Hepatocyte (in vitro differentiated cells): ENCODE results near the gene ZNF473. TPM values are rescaled to one million over a fixed set of nuclear protein-coding genes. Genes with fewer than 3 reads are reported as not detected.

Source experiments
- DNase-seq: peaks from one replicate; pipeline ENCODE4 v3.0.0-alpha.2; 2016; ENCODE audit warnings: low spot score
- H2AFZ ChIP-seq: fragments of 200-600 bp; sonication (generic); 2 replicates; pipeline ENCODE4 v1.6.0; 2016; ENCODE audit warnings: antibody characterized with exemption, mild to moderate bottlenecking
- H3K27ac ChIP-seq: fragments of 200-600 bp; sonication (generic); 2 replicates; pipeline ENCODE4 v1.5.1; 2016; ENCODE audit warnings: mild to moderate bottlenecking
- H3K27me3 ChIP-seq: fragments of 200-600 bp; sonication (generic); 2 replicates; pipeline ENCODE4 v1.6.1; 2016
- H3K36me3 ChIP-seq: fragments of 200-600 bp; sonication (generic); replicated peaks from 2 replicates; pipeline ENCODE4 v1.5.1; 2016; ENCODE audit warnings: low read depth; ENCODE audit not compliant: insufficient read depth
- H3K4me1 ChIP-seq: fragments of 200-600 bp; sonication (generic); 2 replicates; pipeline ENCODE4 v1.5.1; 2016; ENCODE audit warnings: mild to moderate bottlenecking, moderate library complexity; ENCODE audit not compliant: insufficient read depth
- H3K4me2 ChIP-seq: fragments of 200-600 bp; sonication (generic); 2 replicates; pipeline ENCODE4 v1.6.0; 2016
- H3K4me3 ChIP-seq: fragments of 200-600 bp; sonication (generic); 2 replicates; pipeline ENCODE4 v1.5.1; 2016; ENCODE audit warnings: mild to moderate bottlenecking
- H3K79me2 ChIP-seq: fragments of 200-600 bp; sonication (generic); 2 replicates; pipeline ENCODE4 v1.6.0; 2017; ENCODE audit warnings: mild to moderate bottlenecking
- H3K9me2 ChIP-seq: fragments of 200-600 bp; sonication (generic); replicated peaks from 2 replicates; pipeline ENCODE4 v1.6.0; 2017; ENCODE audit warnings: mild to moderate bottlenecking; ENCODE audit not compliant: insufficient read depth
- H3K9me3 ChIP-seq: fragments of 200-600 bp; sonication (generic); 2 replicates; pipeline ENCODE4 v1.5.1; 2016; ENCODE audit warnings: low read depth, mild to moderate bottlenecking
- H4K20me1 ChIP-seq: fragments of 200-600 bp; sonication (generic); 2 replicates; pipeline ENCODE4 v1.6.0; 2016; ENCODE audit warnings: mild to moderate bottlenecking; ENCODE audit not compliant: insufficient read depth, poor library complexity, severe bottlenecking
- EZH2 ChIP-seq: fragments of 200-600 bp; sonication (generic); IDR thresholded peaks from 2 replicates; pipeline ENCODE4 v1.6.1; 2016; ENCODE audit warnings: antibody characterized with exemption, mild to moderate bottlenecking, borderline replicate concordance
- EZH2phosphoT487 ChIP-seq: fragments of 200-600 bp; sonication (generic); IDR thresholded peaks from one replicate; pipeline ENCODE4 v1.6.1; 2018; ENCODE audit warnings: antibody characterized with exemption, mild to moderate bottlenecking, low read depth, moderate library complexity; ENCODE audit not compliant: unreplicated experiment, severe bottlenecking
- WGBS: methylation state at CpG from one replicate; pipeline ENCODE4 v1.1.6; 2016; ENCODE audit warnings: low lambda C conversion rate; ENCODE audit errors: missing lambda C conversion rate; 5-methylcytosine and 5-hydroxymethylcytosine counted together
- polyA plus RNA-seq: library from polyadenylated mRNA; unstranded; fragments of >200 nt; fragmentation: Nextera tagmentation; extraction: Ambion mirVana; gene quantifications from 2 replicates; pipeline ENCODE4 v1.2.1, GENCODE V29; 2016
- total RNA-seq: library from RNA; depleted of rRNA; stranded (reverse); fragments of >200 nt; gene quantifications from 2 replicates; pipeline ENCODE4 v1.2.3, GENCODE V29; 2014
- TF ChIP-seq, protein P1 (sequence below): fragments of 200-600 bp; sonication (generic); IDR thresholded peaks from 2 replicates; pipeline ENCODE4 v1.5.1; 2016; ENCODE audit warnings: antibody characterized with exemption, mild to moderate bottlenecking; ENCODE audit not compliant: poor library complexity

ZNF473 gene
- total and polyA plus RNA-seq, 2 experiments from 2014 or later, result 4.4 to 5.3 TPM

DNA sequence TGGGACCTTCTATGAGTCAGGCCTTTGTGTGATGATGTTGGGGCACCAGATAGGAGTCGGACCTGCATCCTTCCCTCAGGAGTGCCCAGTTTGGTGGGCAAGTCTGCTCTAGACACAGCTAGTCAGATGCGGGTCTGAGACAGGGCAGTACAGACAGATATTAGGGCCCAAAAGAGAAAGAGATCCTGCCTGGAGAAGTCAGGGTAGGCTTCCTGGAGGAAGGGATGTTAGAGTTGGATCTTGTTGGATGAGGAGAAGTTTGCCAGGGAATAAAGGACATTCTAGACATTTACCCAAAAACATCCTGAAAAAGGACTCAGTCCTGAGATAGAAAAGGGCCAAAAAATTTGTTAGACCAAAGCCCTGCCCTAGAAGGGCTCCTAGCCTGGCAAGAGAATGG is 17.9 kb upstream of the ZNF473 start:
- Histone ChIP-seq H3K27ac (no peak overlapping the region), H3K9me3 (no peaks in the 10 kb centered on the region), H3K4me2 (no peak overlapping the region), H3K36me3 (no peaks in the 10 kb centered on the region), H3K79me2 (no peaks in the 10 kb centered on the region), H4K20me1 (no peaks in the 10 kb centered on the region), H3K9me2 (no peaks in the 10 kb centered on the region), H3K4me1 (no peaks in the 10 kb centered on the region), H2AFZ (no peak overlapping the region), H3K4me3 (no peak overlapping the region), H3K27me3 (no peaks in the 10 kb centered on the region)
- no peak for DNase-seq
- WGBS, result 100% methylated on average over 2 of the region's 2 CpGs
- TF ChIP-seq EZH2 (no peak), EZH2phosphoT487 (no peak)
- TF ChIP-seq, protein P1, sequence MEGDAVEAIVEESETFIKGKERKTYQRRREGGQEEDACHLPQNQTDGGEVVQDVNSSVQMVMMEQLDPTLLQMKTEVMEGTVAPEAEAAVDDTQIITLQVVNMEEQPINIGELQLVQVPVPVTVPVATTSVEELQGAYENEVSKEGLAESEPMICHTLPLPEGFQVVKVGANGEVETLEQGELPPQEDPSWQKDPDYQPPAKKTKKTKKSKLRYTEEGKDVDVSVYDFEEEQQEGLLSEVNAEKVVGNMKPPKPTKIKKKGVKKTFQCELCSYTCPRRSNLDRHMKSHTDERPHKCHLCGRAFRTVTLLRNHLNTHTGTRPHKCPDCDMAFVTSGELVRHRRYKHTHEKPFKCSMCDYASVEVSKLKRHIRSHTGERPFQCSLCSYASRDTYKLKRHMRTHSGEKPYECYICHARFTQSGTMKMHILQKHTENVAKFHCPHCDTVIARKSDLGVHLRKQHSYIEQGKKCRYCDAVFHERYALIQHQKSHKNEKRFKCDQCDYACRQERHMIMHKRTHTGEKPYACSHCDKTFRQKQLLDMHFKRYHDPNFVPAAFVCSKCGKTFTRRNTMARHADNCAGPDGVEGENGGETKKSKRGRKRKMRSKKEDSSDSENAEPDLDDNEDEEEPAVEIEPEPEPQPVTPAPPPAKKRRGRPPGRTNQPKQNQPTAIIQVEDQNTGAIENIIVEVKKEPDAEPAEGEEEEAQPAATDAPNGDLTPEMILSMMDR, result no peak

DNA sequence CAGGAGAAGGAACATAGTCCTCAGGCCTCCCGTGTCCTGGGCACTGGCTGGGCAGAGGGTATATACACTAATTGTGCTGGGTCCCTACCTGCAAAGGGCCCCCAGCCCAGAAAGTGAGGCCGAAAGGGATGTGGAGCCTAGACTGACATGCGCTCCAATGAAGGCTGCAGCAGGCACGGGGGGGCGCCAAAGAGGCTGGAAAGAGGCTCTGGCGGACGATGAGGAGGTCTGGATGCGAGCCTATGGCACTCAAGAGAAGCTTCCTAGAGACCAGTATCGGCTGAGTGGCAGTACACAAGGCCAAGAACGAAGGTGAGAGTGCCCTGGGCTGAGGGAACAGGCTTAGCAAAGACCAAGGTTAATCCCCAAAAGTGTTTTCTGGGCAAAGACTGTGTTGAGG is 17.3 kb upstream of the ZNF473 start:
- H4K20me1 ChIP-seq, result no peaks in the 10 kb centered on the region
- no peak overlapping the region for H3K4me3 ChIP-seq
- 69% methylated on average over 10 of the region's 10 CpGs for WGBS
- no peaks in the 10 kb centered on the region for H3K4me1 ChIP-seq
- no peak overlapping the region for H3K4me2 ChIP-seq
- no peak overlapping the region for H2AFZ ChIP-seq
- no peak overlapping the region for H3K27ac ChIP-seq
- DNase-seq, result no peak
- no peaks in the 10 kb centered on the region for H3K79me2 ChIP-seq
- no peak for TF ChIP-seq EZH2
- no peak for TF ChIP-seq EZH2phosphoT487
- TF ChIP-seq, protein P1, result no peak
- H3K9me2 ChIP-seq, result no peaks in the 10 kb centered on the region
- H3K36me3 ChIP-seq, result no peaks in the 10 kb centered on the region
- no peaks in the 10 kb centered on the region for H3K9me3 ChIP-seq
- no peaks in the 10 kb centered on the region for H3K27me3 ChIP-seq

GRCh38 chr19:50016225-50016807 is 9.5 kb upstream of the ZNF473 start:
- no peaks in the 10 kb centered on the region for H4K20me1 ChIP-seq
- no peak overlapping the region for H2AFZ ChIP-seq
- no peaks in the 10 kb centered on the region for H3K27me3 ChIP-seq
- H3K4me3 ChIP-seq, result no peak overlapping the region
- no peaks in the 10 kb centered on the region for H3K36me3 ChIP-seq
- no peaks in the 10 kb centered on the region for H3K9me3 ChIP-seq
- H3K4me1 ChIP-seq, result no peaks in the 10 kb centered on the region
- 93% methylated on average over 1 of the region's 1 CpG for WGBS
- TF ChIP-seq EZH2phosphoT487, result no peak
- TF ChIP-seq EZH2, result no peak
- TF ChIP-seq, protein P1, result no peak
- H3K79me2 ChIP-seq, result no peaks in the 10 kb centered on the region
- H3K27ac ChIP-seq, result no peak overlapping the region
- DNase-seq, result no peak
- H3K9me2 ChIP-seq, result no peaks in the 10 kb centered on the region
- no peak overlapping the region for H3K4me2 ChIP-seq
